Colonic mucosa (tissue), 4 donors: ENCODE results near the gene FARS2. TPM values are rescaled to one million over a fixed set of nuclear protein-coding genes. Genes with fewer than 3 reads are reported as not detected.

Experiments used
- DNase-seq: peaks from one replicate; pipeline ENCODE4 v3.0.0-alpha.2; 2020
- H3K27ac ChIP-seq: fragments of 200-600 bp; one replicate; pipeline ENCODE4 v1.8.0; 2021
- H3K27me3 ChIP-seq: fragments of 200-600 bp; one replicate; pipeline ENCODE4 v1.8.0; 2021
- H3K36me3 ChIP-seq: fragments of 200-600 bp; one replicate; pipeline ENCODE4 v1.8.0; 2021
- H3K4me1 ChIP-seq: fragments of 200-600 bp; one replicate; pipeline ENCODE4 v1.8.0; 2021; ENCODE audit warnings: mild to moderate bottlenecking
- H3K4me3 ChIP-seq: fragments of 200-600 bp; one replicate; pipeline ENCODE4 v1.8.0; 2021
- H3K9ac ChIP-seq, 2 donors: one replicate each; pipeline ENCODE4 v1.7.0; 2013; ENCODE audit warnings: control low read depth in 2 of 2, low read depth in 2 of 2, low read length in 2 of 2
- H3K9me3 ChIP-seq: fragments of 200-600 bp; one replicate; pipeline ENCODE4 v1.8.0; 2021
- intact Hi-C: fragments of 100-400 bp; cut with DNase I; formaldehyde crosslinking; loops from one replicate; pipeline ENCODE4 v1.14.1; 2022
- total RNA-seq, 2 donors: library from RNA; stranded (reverse); fragmentation: NEBNext Ultra II Directional in 1 of 2; extraction: Animal tissue kit (Norgen Biotek cat#: 25700) in 1 of 2; gene quantifications; one replicate each; pipeline ENCODE4 v1.2.1, GENCODE V29; 2021
- TF ChIP-seq, protein P1 (sequence below): fragments of 200-600 bp; IDR thresholded peaks from one replicate; pipeline ENCODE4 v1.8.0; 2022; ENCODE audit warnings: antibody characterized with exemption, mild to moderate bottlenecking
- donor health status: healthy.
- donor health status: DM: no; HTN: no; CAD: no.
- donor health status: DM: no; HTN: no; CAD: no.

FARS2 gene
- total RNA-seq, 2 donors from 2014 or later: 14.7 to 23.0 TPM

GRCh38 chr6:5241252-5241651 lies 20.1 kb upstream of the FARS2 start:
- intact Hi-C loops: no loop called here

DNA sequence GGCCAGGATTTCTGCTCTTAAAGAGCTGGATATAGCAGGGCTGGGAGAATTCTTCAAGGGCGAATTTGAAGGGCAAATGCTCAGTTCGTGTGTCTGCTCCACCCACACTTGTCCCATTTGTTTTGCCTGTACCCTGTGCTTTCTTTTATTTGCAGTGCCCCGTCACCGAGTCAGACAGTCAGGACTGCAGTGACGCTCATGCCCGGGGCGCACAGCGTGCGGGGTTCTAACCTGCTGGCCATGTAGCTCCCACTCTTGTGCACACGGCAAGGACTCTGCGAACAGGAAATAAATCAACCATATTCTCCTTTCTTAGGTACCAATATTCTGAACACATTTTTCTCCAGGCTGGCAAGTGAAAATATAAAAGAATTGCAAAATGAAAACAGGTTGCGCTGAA lies 18.2 kb upstream of the FARS2 start:
- no peak overlapping the region for H3K9ac ChIP-seq
- H3K27ac ChIP-seq: no peak overlapping the region
- H3K27me3 ChIP-seq: no peaks in the 10 kb centered on the region
- DNase-seq: no peak
- intact Hi-C loops: no loop called here
- no peaks in the 10 kb centered on the region for H3K36me3 ChIP-seq
- no peak overlapping the region for H3K4me3 ChIP-seq
- no peaks in the 10 kb centered on the region for H3K9me3 ChIP-seq
- TF ChIP-seq, protein P1, sequence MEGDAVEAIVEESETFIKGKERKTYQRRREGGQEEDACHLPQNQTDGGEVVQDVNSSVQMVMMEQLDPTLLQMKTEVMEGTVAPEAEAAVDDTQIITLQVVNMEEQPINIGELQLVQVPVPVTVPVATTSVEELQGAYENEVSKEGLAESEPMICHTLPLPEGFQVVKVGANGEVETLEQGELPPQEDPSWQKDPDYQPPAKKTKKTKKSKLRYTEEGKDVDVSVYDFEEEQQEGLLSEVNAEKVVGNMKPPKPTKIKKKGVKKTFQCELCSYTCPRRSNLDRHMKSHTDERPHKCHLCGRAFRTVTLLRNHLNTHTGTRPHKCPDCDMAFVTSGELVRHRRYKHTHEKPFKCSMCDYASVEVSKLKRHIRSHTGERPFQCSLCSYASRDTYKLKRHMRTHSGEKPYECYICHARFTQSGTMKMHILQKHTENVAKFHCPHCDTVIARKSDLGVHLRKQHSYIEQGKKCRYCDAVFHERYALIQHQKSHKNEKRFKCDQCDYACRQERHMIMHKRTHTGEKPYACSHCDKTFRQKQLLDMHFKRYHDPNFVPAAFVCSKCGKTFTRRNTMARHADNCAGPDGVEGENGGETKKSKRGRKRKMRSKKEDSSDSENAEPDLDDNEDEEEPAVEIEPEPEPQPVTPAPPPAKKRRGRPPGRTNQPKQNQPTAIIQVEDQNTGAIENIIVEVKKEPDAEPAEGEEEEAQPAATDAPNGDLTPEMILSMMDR: no peak
- H3K4me1 ChIP-seq: no peaks in the 10 kb centered on the region

More at GRCh38 chr6:5241252-5241651, 20.1 kb upstream of the FARS2 start:
- Histone ChIP-seq H3K9me3 (no peaks in the 10 kb centered on the region), H3K9ac (no peak overlapping the region), H3K4me1 (no peaks in the 10 kb centered on the region), H3K27ac (no peak overlapping the region), H3K27me3 (no peaks in the 10 kb centered on the region), H3K36me3 (no peaks in the 10 kb centered on the region), H3K4me3 (no peak overlapping the region)
- TF ChIP-seq, protein P1: no peak
- no peak for DNase-seq

DNA sequence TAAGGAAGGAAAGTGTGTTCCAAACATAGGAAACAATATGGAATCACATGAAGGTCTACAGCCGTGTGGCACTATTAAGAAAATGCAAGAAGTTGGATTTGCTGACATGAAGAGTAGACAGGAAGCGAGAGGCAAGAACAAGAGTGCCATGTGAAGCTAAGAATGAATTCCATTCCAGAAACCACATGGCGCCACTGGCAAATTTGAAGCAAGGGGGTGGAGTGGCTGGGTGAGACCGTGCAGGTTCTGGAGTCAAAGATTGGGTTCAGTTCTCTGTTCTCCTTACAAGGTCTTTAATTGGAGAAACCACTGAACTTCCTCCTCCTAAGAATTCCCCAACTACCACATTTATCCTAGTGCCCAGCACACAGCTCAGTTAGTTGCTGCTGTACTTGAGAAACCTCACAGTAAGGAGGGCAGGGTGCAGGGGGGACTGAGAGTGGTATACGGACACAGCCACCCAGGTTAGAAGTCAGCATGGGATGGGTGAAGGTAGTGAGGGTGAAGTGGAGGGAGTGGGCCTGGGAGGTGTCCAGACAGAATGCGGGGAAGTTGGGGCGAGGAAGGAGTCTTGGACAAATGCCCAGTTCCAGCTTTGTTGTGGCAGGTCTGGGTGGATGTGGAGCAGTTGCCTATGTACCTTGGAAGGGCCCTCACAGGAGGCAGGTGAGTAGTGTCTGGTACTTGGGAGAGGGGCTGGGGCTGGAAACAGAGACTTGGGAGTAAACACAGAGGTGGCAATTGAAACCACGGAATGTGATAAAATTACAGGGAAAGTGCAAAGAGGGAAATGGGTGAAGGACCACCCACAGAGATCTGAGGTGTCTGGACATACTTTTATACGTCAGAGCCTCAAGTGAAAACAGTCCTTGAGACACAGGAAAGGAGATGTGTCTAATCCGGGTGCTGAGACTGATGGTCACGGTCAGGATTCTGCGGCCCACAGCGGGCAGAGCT lies 14.9 kb upstream of the FARS2 start:
- no peaks in the 10 kb centered on the region for H3K4me1 ChIP-seq
- TF ChIP-seq, protein P1: no peak
- H3K9me3 ChIP-seq: no peaks in the 10 kb centered on the region
- intact Hi-C loops: no loop called here
- no peak overlapping the region for H3K4me3 ChIP-seq
- no peak for DNase-seq
- H3K9ac ChIP-seq: no peak overlapping the region
- H3K36me3 ChIP-seq: no peaks in the 10 kb centered on the region
- no peak overlapping the region for H3K27ac ChIP-seq
- no peaks in the 10 kb centered on the region for H3K27me3 ChIP-seq

DNA sequence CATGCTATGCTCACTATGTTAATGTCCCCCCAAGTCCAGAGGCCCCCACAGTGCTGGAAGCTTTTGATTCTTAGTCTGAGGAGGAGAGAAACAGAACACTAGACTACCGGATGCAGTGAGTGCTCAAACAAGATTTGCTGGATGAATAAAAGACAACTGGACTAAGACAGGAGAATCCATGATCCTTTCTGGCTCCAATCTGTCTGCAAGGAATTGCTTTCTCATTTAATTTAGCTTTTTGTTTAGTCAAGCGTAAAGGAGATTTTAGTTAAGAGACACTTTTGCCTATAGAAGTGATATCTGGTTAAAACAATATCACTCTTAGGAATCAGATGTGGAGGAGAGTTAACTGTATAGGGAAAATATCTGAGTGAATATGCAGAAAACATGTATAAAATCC lies 14.1 kb upstream of the FARS2 start:
- Histone ChIP-seq H3K27ac (no peak overlapping the region), H3K9ac (no peak overlapping the region), H3K27me3 (no peaks in the 10 kb centered on the region), H3K9me3 (no peaks in the 10 kb centered on the region), H3K4me1 (no peaks in the 10 kb centered on the region), H3K4me3 (no peak overlapping the region), H3K36me3 (no peaks in the 10 kb centered on the region)
- TF ChIP-seq, protein P1: no peak
- DNase-seq: no peak
- intact Hi-C loops: no loop called here

- no peak overlapping the region for H3K27ac ChIP-seq
- no peaks in the 10 kb centered on the region for H3K36me3 ChIP-seq
- H3K9me3 ChIP-seq: no peaks in the 10 kb centered on the region
- no peak overlapping the region for H3K4me3 ChIP-seq
- no peaks in the 10 kb centered on the region for H3K27me3 ChIP-seq
- H3K9ac ChIP-seq: no peak overlapping the region
- no peak for DNase-seq
- no peaks in the 10 kb centered on the region for H3K4me1 ChIP-seq
- TF ChIP-seq, protein P1: no peak
- intact Hi-C loops: no loop called here
These were observed 12.8 kb upstream of the FARS2 start for GRCh38 chr6:5248302-5249098.
